Measurements from ENCODE around the gene DGCR2.

The DGCR2 gene

DNA sequence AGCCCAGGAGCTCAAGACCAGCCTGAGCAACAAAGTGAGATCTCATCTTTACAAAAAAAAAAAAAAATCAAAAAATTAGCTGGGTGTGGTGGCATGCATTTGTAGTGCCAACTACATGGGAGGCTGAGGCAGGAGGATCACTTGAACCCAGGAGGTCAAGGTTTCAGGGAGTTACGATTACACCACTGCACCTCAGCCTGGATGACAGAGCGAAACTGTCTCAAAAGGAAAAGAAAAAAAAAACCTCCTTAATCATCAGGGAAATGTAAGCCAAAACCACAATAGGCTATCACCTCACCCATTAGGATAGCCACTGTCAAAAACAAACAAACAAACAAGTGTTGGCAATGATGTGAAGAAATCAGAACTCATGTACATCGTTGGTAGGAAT, 13.4 kb downstream of the DGCR2 start:
- Histone ChIP-seq H3K27me3 (ENCODE audit: control insufficient read depth in 2 of 2, insufficient read depth in 2 of 2, low read length in 2 of 2) (no peaks in the 10 kb centered on the region), H3K4me1 (ENCODE audit: control insufficient read depth in 2 of 2, insufficient read depth in 2 of 2, low read length in 2 of 2) (peaks cover 8 to 16% of the 10 kb centered on the region in 2 donors), H3K4me3 (ENCODE audit: low read length in 2 of 2) (no peak overlapping the region), H3K9me3 (ENCODE audit: control insufficient read depth in 2 of 2, low read length in 2 of 2) (no peaks in the 10 kb centered on the region), H3K36me3 (ENCODE audit: control insufficient read depth in 2 of 2, insufficient read depth in 2 of 2, low read length in 2 of 2) (peaks cover 0 to 8% of the 10 kb centered on the region in 2 donors), H3K9ac (ENCODE audit: low read depth in 1 of 2, low read length in 2 of 2) (no peak overlapping the region), H3K27ac (ENCODE audit: low read depth in 2 of 2, low read length in 2 of 2) (peak overlapping the region in 1 of 2 donors; percentile 23)

DNA sequence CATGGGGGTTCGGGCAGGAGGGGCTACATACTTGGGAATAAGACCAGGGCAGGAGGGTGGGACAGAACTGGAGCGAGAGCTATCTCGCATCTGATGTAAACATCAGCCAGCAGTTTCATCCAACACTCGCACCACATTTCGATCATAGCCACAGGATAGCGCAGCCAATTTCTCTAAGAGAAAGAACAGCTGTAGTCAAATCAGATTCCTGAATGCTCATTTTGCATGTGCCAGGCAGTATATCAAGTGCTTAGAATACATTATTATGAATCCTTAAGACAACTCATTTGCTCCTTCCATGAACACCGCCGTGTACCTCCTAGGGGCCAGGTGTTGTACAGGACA, 14.5 kb downstream of the DGCR2 start:
- no peak overlapping the region for H3K4me3 ChIP-seq (ENCODE audit: low read length in 2 of 2)
- H3K27me3 ChIP-seq (ENCODE audit: control insufficient read depth in 2 of 2, insufficient read depth in 2 of 2, low read length in 2 of 2), result no peaks in the 10 kb centered on the region
- H3K27ac ChIP-seq (ENCODE audit: low read depth in 2 of 2, low read length in 2 of 2), result no peak overlapping the region
- H3K9me3 ChIP-seq (ENCODE audit: control insufficient read depth in 2 of 2, low read length in 2 of 2), result no peaks in the 10 kb centered on the region
- no peak overlapping the region for H3K9ac ChIP-seq (ENCODE audit: low read depth in 1 of 2, low read length in 2 of 2)
- peaks cover 0 to 8% of the 10 kb centered on the region in 2 donors for H3K36me3 ChIP-seq (ENCODE audit: control insufficient read depth in 2 of 2, insufficient read depth in 2 of 2, low read length in 2 of 2)
- H3K4me1 ChIP-seq (ENCODE audit: control insufficient read depth in 2 of 2, insufficient read depth in 2 of 2, low read length in 2 of 2), result peaks cover 8 to 16% of the 10 kb centered on the region in 2 donors

DNA sequence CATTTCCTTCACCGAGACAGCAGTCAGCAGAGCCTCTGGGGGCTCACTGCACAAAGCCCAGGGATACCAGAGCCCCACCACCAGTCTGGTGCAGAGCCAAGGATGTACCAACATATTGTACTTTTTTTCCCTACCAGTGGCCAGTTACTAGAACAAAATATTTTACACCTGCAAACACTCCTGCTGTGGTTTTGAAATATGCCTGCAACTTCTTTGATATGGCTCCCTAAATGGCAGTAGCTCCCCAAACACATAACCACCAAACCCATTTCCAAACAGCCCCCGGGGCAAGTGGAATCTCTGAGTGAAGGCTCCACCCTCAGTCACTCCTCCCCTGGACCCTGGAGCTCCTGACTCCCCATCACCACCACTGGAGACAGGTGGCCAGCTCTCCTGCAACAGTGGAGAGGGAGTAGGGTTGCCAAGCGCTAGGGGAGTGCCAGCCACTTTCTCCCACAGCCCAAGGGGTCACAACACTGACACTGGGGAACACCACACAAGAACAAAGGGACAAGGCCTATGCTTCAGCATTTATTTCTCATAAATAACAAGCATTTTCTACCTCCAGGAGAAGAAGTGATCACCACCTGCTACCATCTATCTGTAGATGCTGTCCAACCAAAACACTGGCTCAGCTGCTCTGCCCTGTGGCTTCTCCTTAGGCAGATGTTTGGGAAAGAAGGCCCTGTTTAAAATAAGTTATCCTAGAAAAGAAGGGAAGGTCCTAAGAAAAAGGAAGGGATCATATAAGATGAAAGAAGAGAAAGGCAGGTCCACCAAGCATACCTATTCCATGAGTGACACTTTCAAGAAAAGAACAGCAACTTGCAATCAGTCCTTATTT, 15.1 kb downstream of the DGCR2 start:
- H3K36me3 ChIP-seq (ENCODE audit: control insufficient read depth in 2 of 2, insufficient read depth in 2 of 2, low read length in 2 of 2), result peaks cover 0 to 8% of the 10 kb centered on the region in 2 donors
- H3K27me3 ChIP-seq (ENCODE audit: control insufficient read depth in 2 of 2, insufficient read depth in 2 of 2, low read length in 2 of 2), result no peaks in the 10 kb centered on the region
- no peak overlapping the region for H3K4me3 ChIP-seq (ENCODE audit: low read length in 2 of 2)
- H3K4me1 ChIP-seq (ENCODE audit: control insufficient read depth in 2 of 2, insufficient read depth in 2 of 2, low read length in 2 of 2), result peaks cover 8 to 16% of the 10 kb centered on the region in 2 donors
- H3K9me3 ChIP-seq (ENCODE audit: control insufficient read depth in 2 of 2, low read length in 2 of 2), result no peaks in the 10 kb centered on the region
- H3K27ac ChIP-seq (ENCODE audit: low read depth in 2 of 2, low read length in 2 of 2), result no peak overlapping the region
- H3K9ac ChIP-seq (ENCODE audit: low read depth in 1 of 2, low read length in 2 of 2), result no peak overlapping the region

DNA sequence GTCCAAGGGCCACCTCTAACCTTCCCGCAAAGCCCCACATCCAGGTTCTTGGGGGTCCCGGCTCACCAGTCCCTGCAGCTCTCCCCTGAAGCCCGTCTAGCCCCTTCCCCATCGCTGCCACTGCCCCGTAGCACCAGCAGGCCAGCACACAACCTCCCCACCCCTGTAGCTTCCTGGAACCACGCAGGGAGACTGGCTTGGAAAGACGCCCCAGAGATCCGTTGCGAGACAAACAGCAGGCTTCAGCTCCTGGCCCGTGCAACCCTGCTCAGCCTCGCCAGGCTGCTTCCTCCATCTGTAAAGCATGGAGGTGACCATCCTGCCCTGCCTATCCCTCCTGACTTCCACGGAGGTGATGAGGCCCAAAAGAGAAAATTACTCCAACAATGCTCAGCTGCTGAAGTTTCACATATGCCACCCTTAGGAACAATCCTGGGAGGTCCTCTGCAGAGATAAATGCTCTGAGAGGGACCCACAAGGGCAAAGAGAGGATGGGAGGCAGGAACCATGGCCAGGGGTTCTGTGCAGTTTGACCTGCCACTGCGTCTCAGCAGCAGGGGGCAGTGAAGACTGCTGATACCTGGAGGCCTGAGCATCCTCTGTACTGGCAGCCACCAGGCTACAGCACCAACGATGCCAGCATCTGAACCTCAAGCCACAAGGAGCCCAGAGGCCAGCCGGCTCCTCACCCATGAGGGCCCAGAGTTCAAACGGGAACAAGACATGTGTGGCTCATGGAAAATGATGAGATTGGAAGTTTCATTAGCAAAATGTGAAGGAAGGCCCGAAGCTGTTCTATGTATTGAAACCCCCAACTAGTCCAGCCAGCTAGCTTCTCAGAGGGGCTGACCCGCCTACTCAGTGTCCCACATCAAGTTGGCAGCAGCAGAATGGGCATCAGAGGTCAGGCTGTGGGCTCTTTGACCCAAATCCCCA, 16.1 kb downstream of the DGCR2 start:
- Histone ChIP-seq H3K9ac (ENCODE audit: low read depth in 1 of 2, low read length in 2 of 2) (no peak overlapping the region), H3K27me3 (ENCODE audit: control insufficient read depth in 2 of 2, insufficient read depth in 2 of 2, low read length in 2 of 2) (no peaks in the 10 kb centered on the region), H3K36me3 (ENCODE audit: control insufficient read depth in 2 of 2, insufficient read depth in 2 of 2, low read length in 2 of 2) (peaks cover 0 to 8% of the 10 kb centered on the region in 2 donors)

DNA sequence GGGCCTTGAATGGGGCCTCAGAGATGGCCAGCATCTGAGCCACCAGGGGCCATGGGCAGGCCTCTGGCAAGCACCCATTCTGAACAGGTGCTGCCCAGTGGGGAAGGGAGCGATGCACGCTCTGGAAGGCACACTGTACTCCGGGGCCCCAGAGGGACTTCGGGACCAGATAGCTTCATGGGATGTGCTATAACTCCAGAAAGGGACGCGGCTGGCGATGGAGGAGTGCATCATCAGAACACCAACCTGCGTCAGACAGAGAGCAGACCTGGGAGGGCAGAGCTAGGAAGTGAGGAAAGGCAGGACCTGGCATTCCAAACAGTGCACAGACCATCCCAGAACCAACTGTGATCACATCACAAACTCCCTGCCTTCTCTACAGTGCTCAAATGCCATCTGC, 16.8 kb downstream of the DGCR2 start:
- Histone ChIP-seq H3K27me3 (ENCODE audit: control insufficient read depth in 2 of 2, insufficient read depth in 2 of 2, low read length in 2 of 2) (no peaks in the 10 kb centered on the region), H3K9me3 (ENCODE audit: control insufficient read depth in 2 of 2, low read length in 2 of 2) (no peaks in the 10 kb centered on the region), H3K27ac (ENCODE audit: low read depth in 2 of 2, low read length in 2 of 2) (no peak overlapping the region), H3K4me3 (ENCODE audit: low read length in 2 of 2) (no peak overlapping the region), H3K36me3 (ENCODE audit: control insufficient read depth in 2 of 2, insufficient read depth in 2 of 2, low read length in 2 of 2) (peaks cover 0 to 8% of the 10 kb centered on the region in 2 donors), H3K4me1 (ENCODE audit: control insufficient read depth in 2 of 2, insufficient read depth in 2 of 2, low read length in 2 of 2) (peaks cover 8 to 16% of the 10 kb centered on the region in 2 donors), H3K9ac (ENCODE audit: low read depth in 1 of 2, low read length in 2 of 2) (no peak overlapping the region)

More for the DNA sequence above, 16.1 kb downstream of the DGCR2 start:
- H3K4me1 ChIP-seq (ENCODE audit: control insufficient read depth in 2 of 2, insufficient read depth in 2 of 2, low read length in 2 of 2), result peaks cover 8 to 16% of the 10 kb centered on the region in 2 donors
- no peak overlapping the region for H3K4me3 ChIP-seq (ENCODE audit: low read length in 2 of 2)
- no peak overlapping the region for H3K27ac ChIP-seq (ENCODE audit: low read depth in 2 of 2, low read length in 2 of 2)
- H3K9me3 ChIP-seq (ENCODE audit: control insufficient read depth in 2 of 2, low read length in 2 of 2), result no peaks in the 10 kb centered on the region

DNA sequence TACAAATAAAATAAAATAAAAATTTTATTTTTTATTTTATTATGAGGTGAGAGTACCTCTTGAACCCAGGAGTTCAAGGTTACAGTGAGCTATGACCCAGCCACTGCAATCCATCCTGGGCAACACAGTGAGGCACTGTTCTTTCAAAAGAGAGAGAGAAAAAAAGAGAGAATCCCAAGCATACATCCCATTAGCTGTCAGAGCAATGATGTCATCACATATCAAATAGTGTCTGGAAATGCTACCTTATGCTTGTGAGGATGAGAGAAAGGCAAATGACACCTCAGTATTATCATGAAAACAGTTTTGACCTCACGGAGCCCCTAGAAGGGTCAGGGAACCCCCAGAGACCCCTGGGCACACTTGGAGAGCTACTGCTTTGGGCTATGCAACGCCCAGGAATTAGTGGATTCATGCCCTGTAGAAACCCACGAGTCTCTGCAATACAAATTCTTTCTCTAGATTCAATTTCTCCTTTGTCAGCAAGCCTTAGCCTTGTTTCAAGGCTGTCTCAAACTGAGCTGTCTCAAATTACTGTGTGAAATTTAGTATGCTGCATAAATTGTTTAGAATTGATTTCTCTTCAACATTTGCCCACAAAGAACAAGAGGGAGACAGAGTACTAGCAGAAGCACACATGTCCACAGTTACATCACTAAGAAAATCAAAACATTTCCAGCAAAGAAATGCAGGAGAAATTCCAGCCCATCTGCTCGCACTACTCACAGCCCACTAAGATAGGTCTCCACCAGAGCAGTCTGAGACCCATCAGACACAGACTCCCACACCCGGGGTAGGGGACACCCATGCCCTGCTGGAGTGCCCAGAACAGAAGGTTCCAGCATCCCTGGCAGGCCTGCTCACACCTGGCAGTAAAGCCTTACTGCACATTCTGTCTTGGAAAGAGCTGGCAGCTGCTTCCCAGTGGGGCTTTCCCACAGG, 18.1 kb downstream of the DGCR2 start:
- peaks cover 0 to 8% of the 10 kb centered on the region in 2 donors for H3K4me1 ChIP-seq (ENCODE audit: control insufficient read depth in 2 of 2, insufficient read depth in 2 of 2, low read length in 2 of 2)
- no peak overlapping the region for H3K4me3 ChIP-seq (ENCODE audit: low read length in 2 of 2)
- no peaks in the 10 kb centered on the region for H3K27me3 ChIP-seq (ENCODE audit: control insufficient read depth in 2 of 2, insufficient read depth in 2 of 2, low read length in 2 of 2)
- H3K9ac ChIP-seq (ENCODE audit: low read depth in 1 of 2, low read length in 2 of 2), result no peak overlapping the region
- peaks cover 3 to 8% of the 10 kb centered on the region in 2 donors for H3K36me3 ChIP-seq (ENCODE audit: control insufficient read depth in 2 of 2, insufficient read depth in 2 of 2, low read length in 2 of 2)
- no peak overlapping the region for H3K27ac ChIP-seq (ENCODE audit: low read depth in 2 of 2, low read length in 2 of 2)
- no peaks in the 10 kb centered on the region for H3K9me3 ChIP-seq (ENCODE audit: control insufficient read depth in 2 of 2, low read length in 2 of 2)

DNA sequence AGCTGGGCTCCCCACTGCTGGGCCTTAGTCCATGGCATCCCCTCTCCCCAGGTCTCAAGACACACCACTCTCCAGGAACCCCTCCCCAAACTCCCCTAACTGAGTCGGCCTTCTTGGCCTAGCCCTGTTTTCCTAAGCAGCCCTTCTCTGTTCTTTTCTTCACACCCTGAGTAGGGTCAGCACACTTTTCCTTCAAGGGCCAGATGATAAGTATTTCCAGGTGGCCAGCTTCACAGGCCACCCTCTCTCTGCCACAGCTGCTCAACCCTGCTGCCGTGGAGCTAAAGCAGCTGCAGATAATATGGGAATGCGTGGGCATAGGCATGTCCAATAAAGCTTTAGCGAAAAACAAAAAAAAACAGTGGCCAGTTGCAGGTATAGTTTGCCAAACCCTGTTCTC, 24.1 kb downstream of the DGCR2 start:
- Histone ChIP-seq H3K9me3 (ENCODE audit: control insufficient read depth in 2 of 2, low read length in 2 of 2) (no peaks in the 10 kb centered on the region), H3K4me3 (ENCODE audit: low read length in 2 of 2) (no peak overlapping the region), H3K4me1 (ENCODE audit: control insufficient read depth in 2 of 2, insufficient read depth in 2 of 2, low read length in 2 of 2) (no peaks in the 10 kb centered on the region), H3K36me3 (ENCODE audit: control insufficient read depth in 2 of 2, insufficient read depth in 2 of 2, low read length in 2 of 2) (peaks cover 6% of the 10 kb centered on the region in 2 donors), H3K27ac (ENCODE audit: low read depth in 2 of 2, low read length in 2 of 2) (no peak overlapping the region), H3K27me3 (ENCODE audit: control insufficient read depth in 2 of 2, insufficient read depth in 2 of 2, low read length in 2 of 2) (no peaks in the 10 kb centered on the region), H3K9ac (ENCODE audit: low read depth in 1 of 2, low read length in 2 of 2) (no peak overlapping the region)

DNA sequence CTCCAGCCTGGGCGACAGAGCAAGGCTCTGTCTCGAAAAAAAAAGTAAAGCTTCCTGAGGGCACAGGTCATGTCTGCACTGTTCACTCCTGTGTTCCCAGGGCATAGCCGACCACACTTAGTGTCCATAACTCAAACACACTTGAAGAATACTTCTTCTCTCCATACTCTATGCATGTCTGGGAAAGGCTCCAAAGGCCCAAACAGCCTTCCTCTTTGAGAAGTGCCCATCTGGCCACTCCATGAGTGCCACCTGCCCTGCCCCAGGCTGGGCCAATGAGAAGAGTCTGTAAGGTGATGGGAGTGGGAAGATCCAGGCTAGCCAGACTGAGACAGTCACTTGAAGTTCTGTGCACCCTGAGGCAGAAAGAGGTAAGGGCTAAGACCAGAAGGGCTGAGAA, 24.7 kb downstream of the DGCR2 start:
- no peaks in the 10 kb centered on the region for H3K9me3 ChIP-seq (ENCODE audit: control insufficient read depth in 2 of 2, low read length in 2 of 2)
- no peaks in the 10 kb centered on the region for H3K27me3 ChIP-seq (ENCODE audit: control insufficient read depth in 2 of 2, insufficient read depth in 2 of 2, low read length in 2 of 2)
- no peak overlapping the region for H3K27ac ChIP-seq (ENCODE audit: low read depth in 2 of 2, low read length in 2 of 2)
- H3K36me3 ChIP-seq (ENCODE audit: control insufficient read depth in 2 of 2, insufficient read depth in 2 of 2, low read length in 2 of 2), result peaks cover 6% of the 10 kb centered on the region in 2 donors
- H3K9ac ChIP-seq (ENCODE audit: low read depth in 1 of 2, low read length in 2 of 2), result no peak overlapping the region
- H3K4me3 ChIP-seq (ENCODE audit: low read length in 2 of 2), result no peak overlapping the region
- H3K4me1 ChIP-seq (ENCODE audit: control insufficient read depth in 2 of 2, insufficient read depth in 2 of 2, low read length in 2 of 2), result no peaks in the 10 kb centered on the region

DNA sequence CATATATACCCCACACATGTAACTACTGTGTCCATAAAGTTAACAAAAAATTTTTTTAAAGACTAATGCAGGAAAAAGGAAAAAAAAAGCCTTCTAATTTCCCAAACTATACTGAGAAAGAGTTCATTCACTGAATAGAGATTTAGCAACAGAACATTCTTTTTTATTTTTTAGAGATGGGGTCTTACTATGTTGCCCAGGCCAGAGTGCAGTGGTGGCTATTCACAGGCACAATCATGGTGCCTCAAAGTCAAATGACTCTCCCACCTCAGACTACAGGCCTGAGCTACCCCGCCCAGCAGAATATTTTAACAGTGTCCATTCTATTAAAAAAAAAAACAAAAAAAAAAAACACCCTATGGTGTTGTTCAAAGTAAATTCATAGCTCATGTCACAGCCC, 25.7 kb downstream of the DGCR2 start:
- H3K27me3 ChIP-seq (ENCODE audit: control insufficient read depth in 2 of 2, insufficient read depth in 2 of 2, low read length in 2 of 2), result no peaks in the 10 kb centered on the region
- no peak overlapping the region for H3K4me3 ChIP-seq (ENCODE audit: low read length in 2 of 2)
- H3K27ac ChIP-seq (ENCODE audit: low read depth in 2 of 2, low read length in 2 of 2), result no peak overlapping the region
- no peaks in the 10 kb centered on the region for H3K4me1 ChIP-seq (ENCODE audit: control insufficient read depth in 2 of 2, insufficient read depth in 2 of 2, low read length in 2 of 2)
- H3K9me3 ChIP-seq (ENCODE audit: control insufficient read depth in 2 of 2, low read length in 2 of 2), result no peaks in the 10 kb centered on the region
- no peak overlapping the region for H3K9ac ChIP-seq (ENCODE audit: low read depth in 1 of 2, low read length in 2 of 2)
- peaks cover 6% of the 10 kb centered on the region in 2 donors for H3K36me3 ChIP-seq (ENCODE audit: control insufficient read depth in 2 of 2, insufficient read depth in 2 of 2, low read length in 2 of 2)

All from mucosa of rectum (tissue), 2 donors.